ENCODE data around the gene CEMP1. TPM values are rescaled to one million over a fixed set of nuclear protein-coding genes. Genes with fewer than 3 reads are reported as not detected.

The CEMP1 gene
- total RNA-seq, 2 experiments from 2014 or later, result 1.0 to 1.8 TPM

DNA sequence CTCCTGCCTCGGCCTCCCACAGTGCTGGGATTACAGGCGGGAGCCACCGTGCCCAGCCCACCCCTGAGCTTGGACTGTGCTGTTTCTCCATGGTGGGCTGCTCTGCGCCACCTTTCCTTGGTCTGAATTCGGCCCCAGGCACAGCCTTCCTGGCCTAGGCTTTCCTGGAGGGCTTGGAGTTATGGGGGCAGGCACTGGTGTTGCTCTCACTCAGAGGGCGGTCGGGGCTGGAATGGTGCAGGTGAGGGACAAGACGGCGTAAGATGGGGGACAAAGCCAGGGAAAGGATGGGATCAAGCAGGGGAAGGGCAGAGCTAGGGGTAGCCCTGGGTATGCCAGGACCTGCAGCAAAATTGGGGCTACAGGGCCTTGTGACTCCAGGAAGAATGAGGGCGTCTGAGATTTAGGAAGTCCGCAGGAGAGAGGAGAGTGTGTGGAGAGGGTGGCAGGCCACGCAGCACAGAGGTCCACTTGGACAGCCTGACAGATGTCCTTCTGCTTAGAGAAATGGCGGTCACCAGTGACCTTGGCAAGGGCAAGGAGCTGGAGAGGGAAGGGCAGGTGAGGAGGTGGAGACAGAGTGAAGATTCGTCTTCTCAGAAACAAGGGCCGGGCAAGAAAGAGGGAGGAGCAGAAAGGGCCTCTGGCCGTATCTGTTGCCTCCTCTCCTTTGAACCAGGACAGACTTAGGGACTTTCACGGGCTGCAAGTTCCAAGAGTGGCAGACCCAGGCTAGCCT lies 19.0 kb downstream of the CEMP1 start:
- H3K36me3 Mint-ChIP-seq (ENCODE audit: low read depth), result peaks cover 39% of the 10 kb centered on the region
- ATAC-seq (ENCODE audit: poor library complexity) (no peak), DNase-seq (peak in 1 of 14 experiments; percentile 33)
- POLR2A ChIA-PET, result interaction anchor here (4.4 kb wide), 1 partner anchor 20 kb away, joined by 66 read pairs; the partner anchor contains the start of gene CEMP1
- CTCF ChIA-PET, result interaction anchor here (1.1 kb wide), 1 partner anchor 11 kb away, joined by 4 read pairs; no protein-coding TSS in a partner anchor
- Histone ChIP-seq H3K36me3 (ENCODE audit: insufficient read depth, low read length) (peaks cover 3% of the 10 kb centered on the region), H3K4me1 (ENCODE audit: insufficient read depth, low read length) (peaks cover 41% of the 10 kb centered on the region), H3K27ac (ENCODE audit: low read depth in 1 of 2, low read length in 2 of 2) (no peak overlapping the region), H3K9me3 (ENCODE audit: control insufficient read depth in 1 of 2, insufficient read depth in 1 of 2, low read length in 2 of 2) (no peaks in the 10 kb centered on the region), H3K4me3 (ENCODE audit: low read length) (no peak overlapping the region), H3K27me3 (ENCODE audit: control insufficient read depth in 1 of 2, insufficient read depth in 2 of 2, low read length in 2 of 2) (no peaks in the 10 kb centered on the region)
- no peaks in the 10 kb centered on the region for H3K27me3 Mint-ChIP-seq
- TF ChIP-seq, protein P1, sequence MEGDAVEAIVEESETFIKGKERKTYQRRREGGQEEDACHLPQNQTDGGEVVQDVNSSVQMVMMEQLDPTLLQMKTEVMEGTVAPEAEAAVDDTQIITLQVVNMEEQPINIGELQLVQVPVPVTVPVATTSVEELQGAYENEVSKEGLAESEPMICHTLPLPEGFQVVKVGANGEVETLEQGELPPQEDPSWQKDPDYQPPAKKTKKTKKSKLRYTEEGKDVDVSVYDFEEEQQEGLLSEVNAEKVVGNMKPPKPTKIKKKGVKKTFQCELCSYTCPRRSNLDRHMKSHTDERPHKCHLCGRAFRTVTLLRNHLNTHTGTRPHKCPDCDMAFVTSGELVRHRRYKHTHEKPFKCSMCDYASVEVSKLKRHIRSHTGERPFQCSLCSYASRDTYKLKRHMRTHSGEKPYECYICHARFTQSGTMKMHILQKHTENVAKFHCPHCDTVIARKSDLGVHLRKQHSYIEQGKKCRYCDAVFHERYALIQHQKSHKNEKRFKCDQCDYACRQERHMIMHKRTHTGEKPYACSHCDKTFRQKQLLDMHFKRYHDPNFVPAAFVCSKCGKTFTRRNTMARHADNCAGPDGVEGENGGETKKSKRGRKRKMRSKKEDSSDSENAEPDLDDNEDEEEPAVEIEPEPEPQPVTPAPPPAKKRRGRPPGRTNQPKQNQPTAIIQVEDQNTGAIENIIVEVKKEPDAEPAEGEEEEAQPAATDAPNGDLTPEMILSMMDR (IDR thresholded peaks at IDR 0.05), result no peak
- peaks cover 45% of the 10 kb centered on the region for H3K4me1 Mint-ChIP-seq (ENCODE audit: low read depth)
- intact Hi-C loops (cut with DNase I, micrococcal nuclease), result no loop called here
- no peaks in the 10 kb centered on the region for H3K9me3 Mint-ChIP-seq
- H3K4me3 Mint-ChIP-seq, result peak overlapping the region; percentile 94
- H3K27ac Mint-ChIP-seq, result peak overlapping the region; percentile 100

DNA sequence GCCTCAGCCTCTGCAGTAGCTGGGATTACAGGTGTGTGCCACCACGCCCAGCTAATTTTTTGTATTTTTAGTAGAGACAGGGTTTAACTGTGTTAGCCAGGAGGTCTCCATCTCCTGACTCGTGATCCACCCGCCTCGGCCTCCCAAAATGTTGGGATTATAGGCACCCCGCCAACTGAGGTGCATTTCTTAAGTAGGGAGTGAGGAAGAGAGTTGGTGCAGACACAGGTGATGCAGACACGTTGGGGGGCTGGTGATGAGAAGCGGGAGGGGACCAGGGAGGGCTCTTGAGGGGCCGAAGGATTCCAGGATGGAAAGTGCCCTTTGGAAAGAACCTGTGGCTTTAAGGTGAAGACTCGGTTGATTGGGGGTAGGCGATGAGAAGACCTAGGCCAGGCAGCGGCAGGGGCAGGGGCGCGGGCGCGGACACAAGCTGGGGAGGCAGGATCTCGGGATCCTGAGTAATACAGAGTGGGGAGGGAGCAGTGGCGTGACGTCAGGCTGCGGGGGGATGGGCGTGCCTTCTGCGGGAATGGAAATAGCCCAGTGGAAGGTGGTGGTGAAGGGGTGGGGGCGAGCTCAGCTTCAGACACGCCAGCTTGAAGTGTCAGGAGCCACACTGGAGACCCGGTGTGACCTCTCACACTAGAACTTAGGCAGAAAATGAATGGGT lies 19.9 kb downstream of the CEMP1 start:
- ATAC-seq (ENCODE audit: poor library complexity) (no peak), DNase-seq (peak in 1 of 14 experiments; percentile 54)
- peaks cover 36% of the 10 kb centered on the region for H3K4me1 Mint-ChIP-seq (ENCODE audit: low read depth)
- no peaks in the 10 kb centered on the region for H3K27me3 Mint-ChIP-seq
- peaks cover 1% of the 10 kb centered on the region for H3K36me3 ChIP-seq (ENCODE audit: insufficient read depth, low read length)
- TF ChIP-seq, protein P1 (IDR thresholded peaks at IDR 0.05), result no peak
- no peaks in the 10 kb centered on the region for H3K9me3 Mint-ChIP-seq
- peak overlapping the region; percentile 94 for H3K4me3 Mint-ChIP-seq
- no peak overlapping the region for H3K27ac ChIP-seq (ENCODE audit: low read depth in 1 of 2, low read length in 2 of 2)
- intact Hi-C loops (cut with DNase I, micrococcal nuclease), result no loop called here
- peak overlapping the region; percentile 100 for H3K27ac Mint-ChIP-seq
- H3K9me3 ChIP-seq (ENCODE audit: control insufficient read depth in 1 of 2, insufficient read depth in 1 of 2, low read length in 2 of 2), result no peaks in the 10 kb centered on the region
- CTCF ChIA-PET, result interaction anchor here (1.1 kb wide), 1 partner anchor 10 kb away, joined by 4 read pairs; no protein-coding TSS in a partner anchor
- H3K4me1 ChIP-seq (ENCODE audit: insufficient read depth, low read length), result peaks cover 32% of the 10 kb centered on the region
- no peak overlapping the region for H3K4me3 ChIP-seq (ENCODE audit: low read length)
- H3K36me3 Mint-ChIP-seq (ENCODE audit: low read depth), result peaks cover 30% of the 10 kb centered on the region
- POLR2A ChIA-PET, result no interaction called here
- H3K27me3 ChIP-seq (ENCODE audit: control insufficient read depth in 1 of 2, insufficient read depth in 2 of 2, low read length in 2 of 2), result no peaks in the 10 kb centered on the region

DNA sequence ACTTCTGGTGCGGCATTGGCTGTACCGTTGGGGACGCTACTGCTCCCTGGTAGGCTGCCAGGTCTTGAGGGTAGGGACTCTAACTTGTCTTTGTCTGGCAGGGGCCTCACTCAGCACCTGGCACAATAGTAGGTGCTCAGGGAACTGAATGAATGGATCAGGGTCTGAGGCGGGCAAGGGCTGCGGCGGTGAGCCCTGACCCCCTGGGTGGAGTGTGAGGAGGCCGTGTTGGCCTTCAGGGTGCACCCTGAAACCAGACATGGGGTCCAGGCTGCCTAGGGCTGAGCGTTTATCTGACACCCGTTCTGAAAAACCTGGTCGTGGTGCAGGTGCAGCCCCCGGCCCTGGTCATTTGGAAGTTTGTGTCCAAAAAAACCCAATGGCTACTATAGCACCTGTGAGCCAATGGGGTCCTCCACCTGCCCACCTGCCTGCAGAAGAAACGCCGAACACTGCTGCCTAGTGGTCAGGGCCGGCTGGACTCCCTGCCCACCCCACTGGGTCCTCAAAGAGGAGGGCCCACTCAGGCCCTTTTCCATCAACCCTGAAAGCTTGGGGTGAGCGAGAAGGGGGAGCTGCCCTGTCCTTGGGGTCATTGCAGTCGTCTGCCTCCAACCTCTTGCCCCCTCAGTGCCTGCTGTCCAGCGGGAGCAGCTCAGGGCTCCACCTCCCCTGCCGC lies 22.3 kb downstream of the CEMP1 start:
- no peaks in the 10 kb centered on the region for H3K36me3 ChIP-seq (ENCODE audit: insufficient read depth, low read length)
- ChIA-PET POLR2A (no interaction called here), CTCF (no interaction called here)
- DNase-seq (no peak), ATAC-seq (ENCODE audit: poor library complexity) (no peak)
- intact Hi-C loops (cut with DNase I, micrococcal nuclease), result no loop called here
- no peaks in the 10 kb centered on the region for H3K9me3 ChIP-seq (ENCODE audit: control insufficient read depth in 1 of 2, insufficient read depth in 1 of 2, low read length in 2 of 2)
- TF ChIP-seq, protein P1 (IDR thresholded peaks at IDR 0.05), result no peak
- no peak overlapping the region for H3K27ac ChIP-seq (ENCODE audit: low read depth in 1 of 2, low read length in 2 of 2)
- Mint-ChIP-seq H3K4me1 (ENCODE audit: low read depth) (peaks cover 18% of the 10 kb centered on the region), H3K9me3 (no peaks in the 10 kb centered on the region), H3K36me3 (ENCODE audit: low read depth) (peaks cover 11% of the 10 kb centered on the region), H3K27ac (no peak overlapping the region), H3K4me3 (no peak overlapping the region), H3K27me3 (no peaks in the 10 kb centered on the region)
- H3K4me1 ChIP-seq (ENCODE audit: insufficient read depth, low read length), result peaks cover 14% of the 10 kb centered on the region
- no peak overlapping the region for H3K4me3 ChIP-seq (ENCODE audit: low read length)
- H3K27me3 ChIP-seq (ENCODE audit: control insufficient read depth in 1 of 2, insufficient read depth in 2 of 2, low read length in 2 of 2), result no peaks in the 10 kb centered on the region
